Cardiac muscle cell (in vitro differentiated cells and primary cell): ENCODE results near the gene ZNF609. TPM values are rescaled to one million over a fixed set of nuclear protein-coding genes. Genes with fewer than 3 reads are reported as not detected.
A peak's percentile ranks its signal among the peaks of the same experiment; 100 is the strongest.

ENCODE experiments used
- DNase-seq, 2 donors: peaks; one replicate each; pipeline versions ENCODE4 v3.0.0 to v3.0.0-alpha.2; 2010 to 2017; ENCODE audit warnings: low read depth in 1 of 2, low spot score in 1 of 2
- H3K27ac ChIP-seq: fragments of 200-600 bp; sonication (generic); 2 replicates; pipeline ENCODE4 v1.5.1; 2016
- H3K27me3 ChIP-seq: fragments of 200-600 bp; sonication (generic); 2 replicates; pipeline ENCODE4 v1.6.0; 2016; ENCODE audit warnings: control low read depth
- H3K36me3 ChIP-seq: fragments of 200-600 bp; sonication (generic); 2 replicates; pipeline ENCODE4 v1.5.1; 2016; ENCODE audit warnings: control low read depth
- H3K4me1 ChIP-seq: fragments of 200-600 bp; sonication (generic); 2 replicates; pipeline ENCODE4 v1.8.1; 2017; ENCODE audit warnings: low read depth, mild to moderate bottlenecking, mixed run types
- H3K4me3 ChIP-seq: fragments of 200-600 bp; sonication (generic); 2 replicates; pipeline ENCODE4 v1.5.1; 2016; ENCODE audit warnings: mild to moderate bottlenecking
- H3K9me3 ChIP-seq: fragments of 200-600 bp; sonication (generic); 2 replicates; pipeline ENCODE4 v1.5.1; 2017; ENCODE audit warnings: low read depth, mild to moderate bottlenecking, control low read depth
- polyA plus RNA-seq: library from polyadenylated mRNA; unstranded; fragments of >200 nt; fragmentation: Nextera tagmentation; extraction: Ambion mirVana; gene quantifications from 2 replicates; pipeline ENCODE4 v1.2.1, GENCODE V29; 2016
- total RNA-seq: library from RNA; depleted of rRNA; stranded (reverse); fragments of >200 nt; gene quantifications from 2 replicates; pipeline ENCODE4 v1.2.3, GENCODE V29; 2016
- TF ChIP-seq, protein P1 (sequence below): IDR thresholded peaks from 2 replicates; pipeline ENCODE4 v1.5.1; 2012; ENCODE audit warnings: low read depth, mild to moderate bottlenecking, low read length

ZNF609 gene
- total and polyA plus RNA-seq, 2 experiments from 2014 or later: 25.6 to 41.4 TPM

DNA sequence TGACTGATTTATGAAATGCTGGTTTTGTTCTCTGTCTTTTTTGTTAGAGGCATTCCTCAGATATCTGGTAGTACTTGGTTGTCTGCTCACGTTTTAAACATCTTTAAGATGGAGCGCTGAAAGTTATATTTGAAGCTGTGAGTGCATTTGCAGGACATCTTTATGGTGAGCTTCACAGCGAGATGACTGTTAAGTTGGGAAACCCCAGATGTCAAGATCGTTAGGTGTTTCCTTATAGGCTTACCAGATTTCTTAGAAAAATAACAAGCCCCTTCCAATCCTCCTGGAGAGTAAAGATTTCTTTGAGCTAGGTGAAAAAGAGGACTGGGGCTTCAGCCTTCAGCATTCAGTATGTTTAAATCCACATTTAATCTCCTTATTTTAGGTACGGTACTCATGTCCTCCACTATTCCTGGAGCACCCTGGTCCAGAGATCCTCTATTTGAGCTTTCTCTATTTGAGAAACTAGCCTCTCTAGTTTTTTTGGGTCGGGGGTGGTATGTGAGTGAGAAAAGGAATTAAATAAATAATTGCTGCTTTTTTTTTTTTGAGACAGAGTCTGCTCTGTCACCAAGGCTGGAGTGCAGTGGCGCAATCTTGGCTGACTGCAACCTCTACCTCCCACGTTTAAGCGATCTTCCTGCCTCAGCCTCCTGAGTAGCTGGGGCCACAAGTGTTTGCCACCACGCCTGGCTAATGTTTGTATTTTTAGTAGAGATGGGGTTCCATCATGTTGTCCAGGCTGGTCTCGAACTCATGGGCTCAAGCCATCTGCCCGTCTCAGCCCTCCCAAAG is 72.3 kb downstream of the ZNF609 start:
- TF ChIP-seq, protein P1, sequence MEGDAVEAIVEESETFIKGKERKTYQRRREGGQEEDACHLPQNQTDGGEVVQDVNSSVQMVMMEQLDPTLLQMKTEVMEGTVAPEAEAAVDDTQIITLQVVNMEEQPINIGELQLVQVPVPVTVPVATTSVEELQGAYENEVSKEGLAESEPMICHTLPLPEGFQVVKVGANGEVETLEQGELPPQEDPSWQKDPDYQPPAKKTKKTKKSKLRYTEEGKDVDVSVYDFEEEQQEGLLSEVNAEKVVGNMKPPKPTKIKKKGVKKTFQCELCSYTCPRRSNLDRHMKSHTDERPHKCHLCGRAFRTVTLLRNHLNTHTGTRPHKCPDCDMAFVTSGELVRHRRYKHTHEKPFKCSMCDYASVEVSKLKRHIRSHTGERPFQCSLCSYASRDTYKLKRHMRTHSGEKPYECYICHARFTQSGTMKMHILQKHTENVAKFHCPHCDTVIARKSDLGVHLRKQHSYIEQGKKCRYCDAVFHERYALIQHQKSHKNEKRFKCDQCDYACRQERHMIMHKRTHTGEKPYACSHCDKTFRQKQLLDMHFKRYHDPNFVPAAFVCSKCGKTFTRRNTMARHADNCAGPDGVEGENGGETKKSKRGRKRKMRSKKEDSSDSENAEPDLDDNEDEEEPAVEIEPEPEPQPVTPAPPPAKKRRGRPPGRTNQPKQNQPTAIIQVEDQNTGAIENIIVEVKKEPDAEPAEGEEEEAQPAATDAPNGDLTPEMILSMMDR: no peak
- H3K27ac ChIP-seq: no peak overlapping the region

DNA sequence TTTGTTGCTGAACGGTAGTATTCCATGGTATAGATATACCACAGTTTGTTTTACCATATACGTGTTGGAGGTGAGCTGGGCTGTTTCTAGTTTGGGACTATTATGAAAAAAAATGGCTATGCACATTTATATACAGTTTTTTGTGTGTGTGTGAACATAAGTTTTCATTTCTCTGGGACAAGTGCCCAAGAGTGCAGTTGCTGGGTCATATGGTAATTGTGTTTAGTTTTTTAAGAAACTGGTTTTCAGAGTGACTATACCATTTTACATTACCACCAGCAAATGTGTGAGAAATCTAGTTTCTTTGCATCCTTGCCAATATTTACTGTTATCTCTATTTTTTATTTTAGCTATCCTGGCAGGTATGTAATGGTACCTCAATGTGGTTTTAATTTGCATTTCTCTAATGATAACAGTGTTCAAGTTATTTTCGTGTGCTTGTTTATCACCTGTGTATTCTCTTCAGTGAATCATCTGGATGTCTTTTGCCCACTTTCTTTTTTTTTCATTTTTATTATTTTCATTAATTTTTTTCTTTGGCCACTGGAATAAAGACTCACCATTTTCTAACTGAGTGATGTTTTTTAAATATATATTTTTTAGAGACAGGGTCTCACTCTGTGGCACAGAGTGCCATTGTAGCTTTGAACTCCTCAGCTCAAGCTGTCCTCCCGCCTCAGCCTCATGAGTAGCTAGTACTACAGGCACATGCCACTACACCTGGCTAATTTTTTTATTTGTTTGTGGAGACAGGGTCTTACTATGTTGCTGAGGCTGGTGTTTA is 75.3 kb downstream of the ZNF609 start:
- Histone ChIP-seq H3K27ac (no peak overlapping the region), H3K4me3 (no peak overlapping the region), H3K4me1 (peaks cover 18% of the 10 kb centered on the region), H3K36me3 (no peaks in the 10 kb centered on the region), H3K27me3 (no peaks in the 10 kb centered on the region), H3K9me3 (no peaks in the 10 kb centered on the region)
- DNase-seq: no peak
- TF ChIP-seq, protein P1: no peak

More for the DNA sequence above, 72.3 kb downstream of the ZNF609 start:
- peak in 1 of 2 donors; percentile 33 for DNase-seq
- H3K36me3 ChIP-seq: no peaks in the 10 kb centered on the region
- no peaks in the 10 kb centered on the region for H3K9me3 ChIP-seq
- H3K4me3 ChIP-seq: no peak overlapping the region
- H3K4me1 ChIP-seq: peaks cover 18% of the 10 kb centered on the region
- no peaks in the 10 kb centered on the region for H3K27me3 ChIP-seq

DNA sequence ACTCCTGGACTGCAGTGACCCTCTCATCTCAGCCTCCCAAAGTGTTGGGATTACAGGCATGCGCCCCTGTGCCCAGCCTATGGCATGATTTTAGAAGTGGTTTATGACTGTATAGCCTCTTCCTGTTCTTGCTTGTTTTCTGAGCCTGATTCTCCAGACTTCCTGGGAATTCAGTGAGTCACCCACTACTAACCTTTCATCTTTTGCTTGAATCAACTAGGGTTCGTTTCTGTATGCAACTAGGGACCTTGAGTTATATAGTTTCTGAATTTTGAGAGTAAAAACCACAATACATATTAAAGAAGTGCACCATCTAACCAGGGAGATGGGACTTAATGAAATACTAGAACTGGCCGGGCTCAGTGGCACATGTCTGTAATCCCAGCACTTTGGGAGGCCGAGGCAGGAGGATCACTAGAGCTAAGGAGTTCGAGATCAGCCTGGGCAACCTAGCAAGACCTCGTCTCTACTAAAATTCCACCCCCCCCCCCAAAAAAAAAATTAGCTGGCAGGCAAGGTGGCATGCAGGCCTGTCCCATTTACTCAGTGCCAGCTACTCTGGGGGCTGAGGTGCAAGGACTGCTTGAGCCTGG is 76.0 kb downstream of the ZNF609 start:
- Histone ChIP-seq H3K27ac (no peak overlapping the region), H3K4me1 (peaks cover 16% of the 10 kb centered on the region), H3K9me3 (no peaks in the 10 kb centered on the region), H3K27me3 (no peaks in the 10 kb centered on the region), H3K4me3 (no peak overlapping the region), H3K36me3 (no peaks in the 10 kb centered on the region)
- peak in 1 of 2 donors; percentile 74 for DNase-seq
- TF ChIP-seq, protein P1: no peak

DNA sequence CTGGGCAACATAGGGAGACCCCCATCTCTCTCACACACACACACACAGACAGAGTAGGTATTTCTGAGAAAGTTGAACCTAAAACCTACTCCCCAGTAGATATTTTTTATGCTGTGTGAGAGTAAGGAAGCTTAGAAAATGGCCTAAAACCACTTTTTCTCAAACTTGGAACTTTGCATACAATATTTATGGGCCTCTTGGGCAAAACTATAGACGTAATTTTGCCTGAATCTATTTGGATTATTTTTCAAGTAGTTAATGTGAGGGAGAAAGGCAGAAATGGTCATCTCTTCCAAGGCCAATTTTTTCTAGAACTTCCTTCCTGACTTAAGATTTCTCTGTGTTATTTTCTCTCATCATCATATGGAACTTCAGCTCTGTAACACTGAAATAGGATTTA is 81.7 kb downstream of the ZNF609 start:
- Histone ChIP-seq H3K9me3 (no peaks in the 10 kb centered on the region), H3K4me3 (no peak overlapping the region), H3K27ac (no peak overlapping the region), H3K4me1 (peaks cover 9% of the 10 kb centered on the region), H3K27me3 (no peaks in the 10 kb centered on the region), H3K36me3 (no peaks in the 10 kb centered on the region)
- no peak for DNase-seq
- TF ChIP-seq, protein P1: no peak

DNA sequence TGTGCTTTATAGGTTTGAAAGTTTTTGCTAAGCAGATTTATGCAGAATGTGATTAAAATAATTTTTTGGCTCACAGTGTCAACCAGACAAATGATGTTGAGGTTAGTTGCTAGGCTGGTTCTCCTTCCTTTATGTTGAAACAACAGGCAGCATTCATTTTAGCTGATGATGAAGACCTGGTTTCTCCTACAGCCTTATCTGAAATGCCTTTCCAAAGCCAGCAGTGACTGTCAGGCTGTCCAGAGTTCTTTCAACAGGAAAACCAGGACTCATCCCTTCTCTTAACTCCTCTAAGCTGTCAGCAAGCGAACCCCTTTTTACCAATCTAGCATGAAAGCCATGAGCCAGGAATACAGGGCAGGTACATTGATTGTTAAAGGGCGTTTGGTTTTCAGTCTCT is 84.1 kb downstream of the ZNF609 start:
- Histone ChIP-seq H3K4me1 (peaks cover 9% of the 10 kb centered on the region), H3K27me3 (no peaks in the 10 kb centered on the region), H3K9me3 (no peaks in the 10 kb centered on the region), H3K4me3 (no peak overlapping the region), H3K27ac (peak overlapping the region; percentile 6), H3K36me3 (no peaks in the 10 kb centered on the region)
- TF ChIP-seq, protein P1: no peak
- DNase-seq: peak in 1 of 2 donors; percentile 39
